IMR-90 (cell line): ENCODE results near the gene CCDC38. TPM values are rescaled to one million over a fixed set of nuclear protein-coding genes. Genes with fewer than 3 reads are reported as not detected.

Experiments
- ATAC-seq: fragments of 200-7000 bp; cut with Tn5 transposase; 2 replicates; pipeline ENCODE4 v1.9.1; 2020; ENCODE audit warnings: low read depth, mild to moderate bottlenecking, moderate library complexity
- BruUV-seq: library from RNA; stranded (reverse); fragments of 400-500 nt; replicated peaks from 2 replicates; lab custom pipeline; 2021; lab: Mats Ljungman, UMichigan
- CTCF ChIA-PET: fragments of 300-600 bp; formaldehyde crosslinking; extraction: SDS; loops from one replicate; lab custom pipeline; 2021; ENCODE audit warnings: antibody characterized with exemption; lab: Yijun Ruan, JAX
- POLR2A ChIA-PET: fragments of 300-600 bp; sonication (Branson Sonifier 250); formaldehyde crosslinking; loops from one replicate; lab custom pipeline; 2022; ENCODE audit warnings: antibody characterized with exemption; ENCODE audit not compliant: unreplicated experiment; lab: Charles Lee
- DNase-seq: peaks from one replicate; pipeline ENCODE4 v3.0.0; 2013
- H2AFZ ChIP-seq: replicated peaks from 2 replicates; pipeline ENCODE3; 2013; ENCODE audit warnings: low read length, mild to moderate bottlenecking; ENCODE audit not compliant: poor library complexity
- H2AK5ac ChIP-seq: 2 replicates; pipeline ENCODE4 v1.6.1; 2013; ENCODE audit warnings: low read depth, low read length, inconsistent platforms
- H2AK9ac ChIP-seq: replicated peaks from 2 replicates; pipeline ENCODE3; 2013; ENCODE audit warnings: mild to moderate bottlenecking, low read depth, low read length, moderate library complexity; ENCODE audit not compliant: poor library complexity
- H2BK120ac ChIP-seq: 2 replicates; pipeline ENCODE4 v1.6.1; 2013; ENCODE audit warnings: low read depth, low read length, inconsistent platforms
- H2BK15ac ChIP-seq: 3 replicates; pipeline ENCODE4 v1.6.1; 2013; ENCODE audit warnings: low read depth, low read length, inconsistent platforms
- H2BK20ac ChIP-seq: 2 replicates; pipeline ENCODE4 v1.6.1; 2013; ENCODE audit warnings: low read depth, mild to moderate bottlenecking, inconsistent platforms, low read length, moderate library complexity
- H2BK5ac ChIP-seq: 2 replicates; pipeline ENCODE4 v1.6.1; 2013; ENCODE audit warnings: mild to moderate bottlenecking, low read depth, low read length, inconsistent platforms; ENCODE audit not compliant: poor library complexity, severe bottlenecking
- H3K14ac ChIP-seq: replicated peaks from 2 replicates; pipeline ENCODE4 v1.6.1; 2013; ENCODE audit warnings: low read depth, low read length, inconsistent platforms
- H3K18ac ChIP-seq: 2 replicates; pipeline ENCODE4 v1.6.1; 2013; ENCODE audit warnings: low read depth, low read length, control low read depth
- H3K23ac ChIP-seq: 2 replicates; pipeline ENCODE4 v1.6.1; 2013; ENCODE audit warnings: low read depth, low read length, inconsistent platforms
- H3K27ac ChIP-seq: 2 replicates; pipeline ENCODE4 v1.5.1; 2013; ENCODE audit warnings: mild to moderate bottlenecking, control low read depth, low read length; ENCODE audit not compliant: insufficient read depth
- H3K27me3 ChIP-seq: 2 replicates; pipeline ENCODE4 v1.6.1; 2013; ENCODE audit warnings: low read length; ENCODE audit not compliant: control insufficient read depth, insufficient read depth
- H3K36me3 ChIP-seq: 2 replicates; pipeline ENCODE4 v1.6.1; 2013; ENCODE audit warnings: low read length, mixed read lengths; ENCODE audit not compliant: control insufficient read depth, insufficient read depth
- H3K4ac ChIP-seq: 2 replicates; pipeline ENCODE4 v1.6.1; 2013; ENCODE audit warnings: low read depth, low read length, inconsistent platforms
- H3K4me1 ChIP-seq: 2 replicates; pipeline ENCODE4 v1.6.1; 2013; ENCODE audit warnings: low read length, mixed read lengths; ENCODE audit not compliant: control insufficient read depth, insufficient read depth
- H3K4me2 ChIP-seq: 2 replicates; pipeline ENCODE4 v1.6.1; 2013; ENCODE audit warnings: low read depth, mild to moderate bottlenecking, control low read depth, low read length, moderate library complexity
- H3K4me3 ChIP-seq: 2 replicates; pipeline ENCODE4 v1.5.1; 2013; ENCODE audit warnings: low read depth, mild to moderate bottlenecking, control low read depth, low read length, moderate library complexity; ENCODE audit not compliant: insufficient read depth
- H3K56ac ChIP-seq: 2 replicates; pipeline ENCODE4 v1.6.1; 2013; ENCODE audit warnings: low read length, inconsistent platforms; ENCODE audit not compliant: insufficient read depth; ENCODE audit errors: extremely low read depth
- H3K79me1 ChIP-seq, 2 experiments: 2 replicates each; pipeline ENCODE4 v1.6.1; 2013; ENCODE audit warnings: low read length in 2 of 2, inconsistent platforms in 1 of 2, low read depth in 1 of 2
- H3K9ac ChIP-seq: 2 replicates; pipeline ENCODE4 v1.6.1; 2013; ENCODE audit warnings: low read depth, low read length, control low read depth
- H3K9me1 ChIP-seq: 2 replicates; pipeline ENCODE4 v1.6.1; 2013; ENCODE audit warnings: low read length, inconsistent platforms; ENCODE audit not compliant: insufficient read depth
- H3K9me3 ChIP-seq: 2 replicates; pipeline ENCODE4 v1.6.1; 2013; ENCODE audit warnings: low read length; ENCODE audit not compliant: control insufficient read depth, insufficient read depth
- H4K20me1 ChIP-seq: 2 replicates; pipeline ENCODE4 v1.6.1; 2013; ENCODE audit warnings: low read length, inconsistent platforms; ENCODE audit not compliant: insufficient read depth
- H4K5ac ChIP-seq: 2 replicates; pipeline ENCODE4 v1.6.1; 2013; ENCODE audit warnings: mild to moderate bottlenecking, low read depth, low read length, control low read depth
- H4K8ac ChIP-seq, 2 experiments: 2 replicates each; pipeline ENCODE4 v1.6.1; 2013; ENCODE audit warnings: low read depth in 2 of 2, low read length in 2 of 2, control low read depth in 1 of 2, inconsistent platforms in 1 of 2
- H4K91ac ChIP-seq: 2 replicates; pipeline ENCODE4 v1.6.1; 2013; ENCODE audit warnings: low read depth, low read length, inconsistent platforms; ENCODE audit not compliant: insufficient read depth
- CEBPB ChIP-seq: IDR thresholded peaks from 2 replicates; pipeline ENCODE4 v1.6.1; 2012; ENCODE audit warnings: low read depth, low read length, improper control_type of control experiment
- MAZ ChIP-seq: IDR thresholded peaks from 2 replicates; pipeline ENCODE4 v1.6.1; 2012; ENCODE audit warnings: low read depth, mild to moderate bottlenecking, low read length, improper control_type of control experiment, moderate library complexity, borderline replicate concordance
- POLR2A ChIP-seq: IDR thresholded peaks from 2 replicates; pipeline ENCODE4 v1.6.1; 2012; ENCODE audit warnings: mild to moderate bottlenecking, low read depth, low read length
- RAD21 ChIP-seq: IDR thresholded peaks from 2 replicates; pipeline ENCODE4 v1.6.1; 2012; ENCODE audit warnings: low read length, improper control_type of control experiment
- RCOR1 ChIP-seq: IDR thresholded peaks from 2 replicates; pipeline ENCODE4 v1.6.1; 2012; ENCODE audit warnings: mild to moderate bottlenecking, low read length, improper control_type of control experiment; ENCODE audit not compliant: insufficient replicate concordance
- SMC3 ChIP-seq: fragments of 150-350 bp; IDR thresholded peaks from 2 replicates; pipeline ENCODE4 v1.6.1; 2016; ENCODE audit warnings: low read depth, mild to moderate bottlenecking, antibody characterized with exemption, low read length, moderate library complexity
- WGBS, 2 experiments: methylation state at CpG; one replicate each; pipeline versions ENCODE4 v1.1.5 to v1.1.7; 2013; ENCODE audit warnings: missing lambda C conversion rate in 2 of 2; ENCODE audit not compliant: insufficient read length in 1 of 2; ENCODE audit errors: extremely low coverage in 2 of 2; 5-methylcytosine and 5-hydroxymethylcytosine counted together
- dilution Hi-C: fragments of 300-500 bp; cut with HindIII; formaldehyde crosslinking; loops from one replicate; pipeline ENCODE4 v1.14.3; 2018; ENCODE audit warnings: low sequenced_read_pairs; ENCODE audit not compliant: unreplicated experiment
- in situ Hi-C: fragments of 300-500 bp; cut with MboI; formaldehyde crosslinking; loops from 3 replicates; pipeline ENCODE4 v1.14.3; 2019; ENCODE audit warnings: low sequenced_read_pairs, inconsistent platforms, mixed read lengths
- intact Hi-C: fragments of 100-400 bp; cut with micrococcal nuclease; formaldehyde crosslinking; loops from 2 replicates; pipeline ENCODE4 v1.10.0; 2022
- polyA plus RNA-seq, 3 experiments: library from polyadenylated mRNA; depleted of rRNA; stranded (reverse); fragments of >200 nt; gene quantifications; 2 replicates each; pipeline ENCODE4 v1.2.3, GENCODE V29; 2012; ENCODE audit warnings: low replicate concordance in 1 of 3
- total RNA-seq: library from RNA; depleted of rRNA; stranded (reverse); fragments of >200 nt; gene quantifications from 2 replicates; pipeline ENCODE4 v1.2.3, GENCODE V29; 2012; rRNA removed
- TF ChIP-seq, protein P1 (sequence below): conservative IDR thresholded peaks from 2 replicates; pipeline ENCODE4 v1.5.1; 2012; ENCODE audit warnings: mild to moderate bottlenecking, low read depth, low read length, improper control_type of control experiment

CCDC38 gene
- total and polyA plus RNA-seq, 2 of the 4 experiments (the other 2 are of a cell fraction) = not detected

DNA sequence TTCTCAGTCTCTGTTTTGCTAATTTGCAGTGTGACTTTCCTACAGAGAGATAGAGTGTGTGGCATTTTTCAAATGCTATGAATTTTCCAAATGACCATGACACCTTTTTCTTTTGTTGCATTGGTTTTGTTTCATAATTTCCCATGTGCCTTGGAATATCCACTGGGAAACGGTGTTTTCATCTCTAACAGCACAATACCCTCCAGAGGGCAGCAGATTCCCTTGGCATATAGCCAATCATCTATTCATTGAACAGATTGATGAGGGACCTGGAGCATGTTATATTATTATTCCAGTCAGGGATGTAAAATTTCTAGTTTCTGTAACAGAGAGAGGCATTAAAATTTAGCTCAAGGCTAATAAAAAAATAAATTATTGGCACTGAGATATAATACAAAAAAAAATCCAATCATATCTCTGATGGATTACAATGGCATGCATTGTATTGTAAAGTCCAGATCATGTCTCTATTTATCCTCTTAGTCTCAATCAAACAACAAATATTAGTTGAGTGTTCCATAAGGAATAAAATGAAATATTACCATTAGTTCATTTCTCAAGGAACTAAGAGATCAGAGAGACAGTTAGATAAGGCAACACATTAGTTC, 122.2 kb downstream of the CCDC38 start:
- Histone ChIP-seq H2BK20ac (no peak overlapping the region), H3K79me1 (no peaks in the 10 kb centered on the region), H2BK120ac (no peak overlapping the region), H3K9me3 (no peaks in the 10 kb centered on the region), H4K8ac (no peak overlapping the region), H3K4ac (no peak overlapping the region), H3K36me3 (no peaks in the 10 kb centered on the region), H2AK9ac (no peak overlapping the region), H2AK5ac (no peak overlapping the region), H2BK5ac (no peak overlapping the region), H4K20me1 (no peaks in the 10 kb centered on the region), H3K4me1 (no peaks in the 10 kb centered on the region), H3K4me3 (no peak overlapping the region), H3K27ac (no peak overlapping the region), H3K9ac (no peak overlapping the region), H3K4me2 (no peak overlapping the region), H2AFZ (no peak overlapping the region), H3K23ac (no peak overlapping the region), H3K27me3 (no peaks in the 10 kb centered on the region; the same call in 1 of the 2 replicates), H3K14ac (no peak overlapping the region), H4K5ac (no peak overlapping the region), H3K18ac (no peak overlapping the region), H2BK15ac (no peak overlapping the region), H3K56ac (no peak overlapping the region), H3K9me1 (no peaks in the 10 kb centered on the region), H4K91ac (no peak overlapping the region)
- ChIA-PET CTCF (no interaction called here), POLR2A (no interaction called here)
- dilution Hi-C loops (no loop called here), intact Hi-C loops (loop anchor here (1.0 to 5.0 kb wide), 3 partner anchors 98 to 697 kb away; no protein-coding TSS in a partner anchor), in situ Hi-C loops (no loop called here)
- ATAC-seq (peak; percentile 42; the same call in 1 of the 2 replicates), DNase-seq (peak; percentile 62)
- no CpG with 5 or more reads among the region's 1 CpG for WGBS, 2 experiments
- TF ChIP-seq MAZ (no peak), POLR2A (no peak), RCOR1 (no peak), CEBPB (no peak), RAD21 (peak; percentile 43), SMC3 (peak; percentile 73)
- TF ChIP-seq, protein P1, sequence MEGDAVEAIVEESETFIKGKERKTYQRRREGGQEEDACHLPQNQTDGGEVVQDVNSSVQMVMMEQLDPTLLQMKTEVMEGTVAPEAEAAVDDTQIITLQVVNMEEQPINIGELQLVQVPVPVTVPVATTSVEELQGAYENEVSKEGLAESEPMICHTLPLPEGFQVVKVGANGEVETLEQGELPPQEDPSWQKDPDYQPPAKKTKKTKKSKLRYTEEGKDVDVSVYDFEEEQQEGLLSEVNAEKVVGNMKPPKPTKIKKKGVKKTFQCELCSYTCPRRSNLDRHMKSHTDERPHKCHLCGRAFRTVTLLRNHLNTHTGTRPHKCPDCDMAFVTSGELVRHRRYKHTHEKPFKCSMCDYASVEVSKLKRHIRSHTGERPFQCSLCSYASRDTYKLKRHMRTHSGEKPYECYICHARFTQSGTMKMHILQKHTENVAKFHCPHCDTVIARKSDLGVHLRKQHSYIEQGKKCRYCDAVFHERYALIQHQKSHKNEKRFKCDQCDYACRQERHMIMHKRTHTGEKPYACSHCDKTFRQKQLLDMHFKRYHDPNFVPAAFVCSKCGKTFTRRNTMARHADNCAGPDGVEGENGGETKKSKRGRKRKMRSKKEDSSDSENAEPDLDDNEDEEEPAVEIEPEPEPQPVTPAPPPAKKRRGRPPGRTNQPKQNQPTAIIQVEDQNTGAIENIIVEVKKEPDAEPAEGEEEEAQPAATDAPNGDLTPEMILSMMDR = peak; percentile 61
- no TSS peak for BruUV-seq

Other genes starting within 250 kb of the CCDC38 start
- gene NTN4, start 151.8 kb downstream of the CCDC38 start, total RNA-seq = 38.6 and 56.6 TPM in 2 replicates
- gene NTN4, start 151.8 kb downstream of the CCDC38 start, polyA plus RNA-seq (2012; rRNA removed) = 41.9 and 54.6 TPM in 2 replicates
- 5.0 and 16.1 TPM in 2 replicates for gene SNRPF, start 83.7 kb downstream of the CCDC38 start, total RNA-seq
- 27.4 and 27.9 TPM in 2 replicates for gene SNRPF, start 83.7 kb downstream of the CCDC38 start, polyA plus RNA-seq (2012; rRNA removed)
- under 0.01 TPM in 1 of 2 replicates, not detected in the other for gene AMDHD1, start 717 bp upstream of the CCDC38 start, total RNA-seq
- gene AMDHD1, start 717 bp upstream of the CCDC38 start, polyA plus RNA-seq (2012; rRNA removed) = not detected in 2 replicates
- gene HAL, start 53.7 kb upstream of the CCDC38 start, total RNA-seq = under 0.01 and 0.56 TPM in 2 replicates
- 0.02 TPM in 1 of 2 replicates, not detected in the other for gene HAL, start 53.7 kb upstream of the CCDC38 start, polyA plus RNA-seq (2012; rRNA removed)
- gene LTA4H, start 93.0 kb upstream of the CCDC38 start, total RNA-seq = 41.0 and 76.7 TPM in 2 replicates
- 37.9 and 43.3 TPM in 2 replicates for gene LTA4H, start 93.0 kb upstream of the CCDC38 start, polyA plus RNA-seq (2012; rRNA removed)